Measurements from ENCODE around the gene TBK1.
"Not testable (repeated sequence)": the region's sequence is repeated elsewhere in the genome, so short reads cannot be mapped to it uniquely, and the experiment has no call there.

Gene TBK1

DNA sequence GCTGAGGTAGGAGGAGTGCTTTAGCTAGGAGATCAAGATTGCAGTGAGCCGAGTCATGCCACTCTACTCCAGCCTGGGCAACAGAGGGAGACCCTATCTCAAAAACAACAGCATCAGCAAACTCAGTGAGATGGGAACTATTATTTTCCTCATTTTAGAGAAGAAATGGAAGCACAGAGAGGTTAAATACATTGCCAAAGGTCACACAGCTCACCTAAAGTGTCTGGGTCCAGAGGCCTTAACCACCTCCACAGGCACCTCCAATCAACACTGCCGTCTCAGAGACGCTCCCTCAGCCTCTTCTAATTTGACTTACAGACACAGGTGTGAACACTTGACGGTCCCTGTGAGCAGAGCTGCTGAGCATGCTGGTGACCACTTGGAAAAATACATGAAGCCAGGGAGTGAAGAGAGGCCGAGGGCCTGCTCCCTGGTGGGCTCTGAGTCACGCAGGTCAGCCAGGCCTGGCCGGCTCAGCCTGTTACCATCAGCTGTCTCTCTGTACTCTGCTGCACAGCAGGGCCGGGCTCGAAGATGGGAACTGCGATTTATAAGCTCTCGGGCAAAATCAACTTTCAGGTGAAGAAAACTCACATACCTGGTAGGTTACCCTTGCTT is 80.9 kb downstream of the TBK1 start:
- Histone ChIP-seq H3K9ac (ENCODE audit: low read depth in 1 of 2, low read length in 2 of 2) (no peak overlapping the region), H3K27me3 (ENCODE audit: control insufficient read depth in 1 of 2, insufficient read depth in 2 of 2, low read length in 2 of 2) (no peaks in the 10 kb centered on the region), H3K36me3 (ENCODE audit: control insufficient read depth in 1 of 2, insufficient read depth in 2 of 2, low read length in 2 of 2) (no peaks in the 10 kb centered on the region), H3K4me1 (ENCODE audit: control insufficient read depth in 1 of 2, insufficient read depth in 2 of 2, low read length in 2 of 2) (no peaks in the 10 kb centered on the region), H3K9me3 (ENCODE audit: control insufficient read depth in 1 of 2, low read length in 2 of 2) (no peaks in the 10 kb centered on the region), H3K27ac (ENCODE audit: low read depth, low read length) (no peak overlapping the region), H3K4me3 (ENCODE audit: low read depth in 1 of 2, low read length in 2 of 2) (no peak overlapping the region)

DNA sequence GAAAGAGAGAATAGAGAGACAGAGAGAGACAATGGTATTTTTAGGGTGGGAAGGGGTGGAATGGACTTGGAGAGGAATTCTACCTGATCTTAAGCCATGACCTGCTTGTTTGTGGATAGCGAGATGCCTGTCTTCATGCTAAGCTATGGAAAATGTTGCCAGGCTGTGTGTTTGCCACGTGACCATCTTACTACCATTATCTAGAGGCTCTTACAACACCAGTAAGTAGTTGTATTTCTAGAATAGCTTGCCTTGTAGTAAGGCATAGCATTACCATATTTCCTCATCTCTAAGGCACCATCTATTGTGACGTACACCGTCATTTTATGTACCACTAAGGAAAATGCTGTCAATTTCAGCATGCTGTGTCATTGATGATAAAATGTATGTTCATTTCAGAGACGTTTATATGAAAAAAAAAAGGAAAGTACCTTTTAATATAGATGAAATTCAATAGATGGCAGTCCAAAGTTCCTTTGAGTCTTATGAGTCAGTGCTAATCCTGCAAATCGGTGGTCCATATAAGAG is 82.8 kb downstream of the TBK1 start:
- no peak overlapping the region for H3K9ac ChIP-seq (ENCODE audit: low read depth in 1 of 2, low read length in 2 of 2)
- H3K27ac ChIP-seq (ENCODE audit: low read depth, low read length) = no peak overlapping the region
- no peaks in the 10 kb centered on the region for H3K4me1 ChIP-seq (ENCODE audit: control insufficient read depth in 1 of 2, insufficient read depth in 2 of 2, low read length in 2 of 2)
- no peaks in the 10 kb centered on the region for H3K36me3 ChIP-seq (ENCODE audit: control insufficient read depth in 1 of 2, insufficient read depth in 2 of 2, low read length in 2 of 2)
- no peaks in the 10 kb centered on the region for H3K9me3 ChIP-seq (ENCODE audit: control insufficient read depth in 1 of 2, low read length in 2 of 2)
- H3K27me3 ChIP-seq (ENCODE audit: control insufficient read depth in 1 of 2, insufficient read depth in 2 of 2, low read length in 2 of 2) = no peaks in the 10 kb centered on the region
- no peak overlapping the region for H3K4me3 ChIP-seq (ENCODE audit: low read depth in 1 of 2, low read length in 2 of 2)

DNA sequence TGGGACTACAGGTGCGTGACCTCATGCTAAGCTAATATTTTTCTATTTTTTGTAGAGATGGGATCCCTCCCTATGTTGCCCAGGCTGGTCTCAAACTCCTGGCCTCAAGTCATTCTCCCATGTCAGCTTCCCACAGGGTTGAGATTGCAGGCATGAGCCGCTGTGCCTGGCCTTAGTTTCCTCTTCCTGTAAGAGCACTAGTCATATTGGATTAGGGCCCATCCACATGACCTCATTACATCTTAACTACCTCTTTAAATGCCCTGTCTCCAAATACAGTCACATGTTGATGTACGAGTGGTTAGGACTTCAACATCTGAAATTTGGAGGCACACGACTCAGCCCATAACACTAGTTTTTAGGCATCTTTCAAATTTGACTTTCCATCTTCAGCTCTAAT is 86.2 kb downstream of the TBK1 start:
- H3K4me1 ChIP-seq (ENCODE audit: control insufficient read depth in 1 of 2, insufficient read depth in 2 of 2, low read length in 2 of 2) = no peaks in the 10 kb centered on the region
- H3K9me3 ChIP-seq (ENCODE audit: control insufficient read depth in 1 of 2, low read length in 2 of 2) = no peaks in the 10 kb centered on the region
- no peaks in the 10 kb centered on the region for H3K27me3 ChIP-seq (ENCODE audit: control insufficient read depth in 1 of 2, insufficient read depth in 2 of 2, low read length in 2 of 2)
- no peaks in the 10 kb centered on the region for H3K36me3 ChIP-seq (ENCODE audit: control insufficient read depth in 1 of 2, insufficient read depth in 2 of 2, low read length in 2 of 2)
- no peak overlapping the region for H3K4me3 ChIP-seq (ENCODE audit: low read depth in 1 of 2, low read length in 2 of 2)
- no peak overlapping the region for H3K27ac ChIP-seq (ENCODE audit: low read depth, low read length)
- H3K9ac ChIP-seq (ENCODE audit: low read depth in 1 of 2, low read length in 2 of 2) = no peak overlapping the region

DNA sequence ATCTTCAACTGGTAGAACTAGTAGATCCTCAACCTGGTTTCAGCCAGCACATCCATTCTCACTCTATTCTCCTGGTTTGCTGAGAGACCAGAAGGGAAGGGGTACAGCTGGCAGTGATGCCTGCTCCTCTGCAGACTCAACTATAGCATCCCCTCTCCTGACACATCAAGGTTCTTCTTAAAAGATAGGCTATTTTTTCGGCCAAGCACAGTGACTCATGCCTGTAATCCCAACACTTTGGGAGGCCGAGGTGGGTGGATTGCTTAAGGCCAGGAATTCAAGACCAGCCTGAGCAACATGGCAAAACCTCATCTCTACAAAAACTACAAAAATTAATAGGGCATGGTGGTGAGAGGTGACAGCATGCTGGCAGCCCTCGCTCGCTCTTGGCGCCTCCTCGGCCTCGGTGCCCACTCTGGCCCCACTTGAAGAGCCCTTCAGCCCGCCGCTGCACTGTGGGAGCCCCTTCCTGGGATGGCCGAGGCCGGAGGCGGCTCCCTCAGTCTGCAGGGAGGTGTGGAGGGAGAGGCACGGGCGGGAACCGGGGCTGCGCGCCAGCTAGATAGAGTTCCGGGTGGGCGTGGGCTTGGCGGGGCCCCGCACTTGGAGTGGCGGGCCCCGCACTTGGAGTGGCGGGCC is 90.6 kb downstream of the TBK1 start:
- H3K27me3 ChIP-seq (ENCODE audit: control insufficient read depth in 1 of 2, insufficient read depth in 2 of 2, low read length in 2 of 2); H3K4me1 ChIP-seq (ENCODE audit: control insufficient read depth in 1 of 2, insufficient read depth in 2 of 2, low read length in 2 of 2); H3K36me3 ChIP-seq (ENCODE audit: control insufficient read depth in 1 of 2, insufficient read depth in 2 of 2, low read length in 2 of 2); H3K27ac ChIP-seq (ENCODE audit: low read depth, low read length); H3K4me3 ChIP-seq (ENCODE audit: low read depth in 1 of 2, low read length in 2 of 2); H3K9ac ChIP-seq (ENCODE audit: low read depth in 1 of 2, low read length in 2 of 2); H3K9me3 ChIP-seq (ENCODE audit: control insufficient read depth in 1 of 2, low read length in 2 of 2): not testable (repeated sequence)

DNA sequence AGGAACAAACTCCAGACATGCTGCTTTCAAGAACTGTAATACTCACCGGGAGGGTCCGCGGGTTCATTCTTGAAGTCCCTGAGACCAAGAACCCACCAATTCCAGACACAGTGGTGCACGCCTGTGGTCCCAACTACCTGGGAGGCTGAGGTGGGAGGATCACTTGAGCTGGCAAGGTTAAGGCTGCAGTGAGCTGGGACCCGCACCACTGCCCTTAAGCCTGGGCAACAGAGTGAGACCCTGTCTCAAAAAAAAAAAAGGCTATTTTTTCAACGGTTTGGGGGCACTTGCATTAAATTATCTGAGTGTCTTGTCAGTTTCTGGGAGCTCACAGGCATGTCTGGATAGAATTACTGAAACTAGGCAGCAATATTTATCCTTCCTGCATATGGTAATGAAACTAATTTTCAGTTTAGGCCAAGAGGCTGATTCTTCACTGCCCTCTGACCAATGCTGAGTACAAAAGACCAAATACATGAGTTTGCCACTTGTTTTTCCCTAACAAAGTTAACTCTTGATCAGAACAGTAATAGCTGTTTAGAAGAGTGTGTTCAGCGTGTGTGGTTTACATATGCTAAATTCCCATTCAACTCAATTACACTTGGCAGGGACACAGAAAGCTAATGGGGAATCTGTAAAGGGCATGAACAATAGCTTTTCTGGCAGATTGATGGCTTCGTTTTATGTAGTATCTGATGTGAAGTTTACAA is 92.6 kb downstream of the TBK1 start:
- H3K27ac ChIP-seq (ENCODE audit: low read depth, low read length) = no peak overlapping the region
- H3K4me3 ChIP-seq (ENCODE audit: low read depth in 1 of 2, low read length in 2 of 2) = no peak overlapping the region
- no peak overlapping the region for H3K9ac ChIP-seq (ENCODE audit: low read depth in 1 of 2, low read length in 2 of 2)
- H3K27me3 ChIP-seq (ENCODE audit: control insufficient read depth in 1 of 2, insufficient read depth in 2 of 2, low read length in 2 of 2) = no peaks in the 10 kb centered on the region
- no peaks in the 10 kb centered on the region for H3K4me1 ChIP-seq (ENCODE audit: control insufficient read depth in 1 of 2, insufficient read depth in 2 of 2, low read length in 2 of 2)
- H3K36me3 ChIP-seq (ENCODE audit: control insufficient read depth in 1 of 2, insufficient read depth in 2 of 2, low read length in 2 of 2) = no peaks in the 10 kb centered on the region
- no peaks in the 10 kb centered on the region for H3K9me3 ChIP-seq (ENCODE audit: control insufficient read depth in 1 of 2, low read length in 2 of 2)

DNA sequence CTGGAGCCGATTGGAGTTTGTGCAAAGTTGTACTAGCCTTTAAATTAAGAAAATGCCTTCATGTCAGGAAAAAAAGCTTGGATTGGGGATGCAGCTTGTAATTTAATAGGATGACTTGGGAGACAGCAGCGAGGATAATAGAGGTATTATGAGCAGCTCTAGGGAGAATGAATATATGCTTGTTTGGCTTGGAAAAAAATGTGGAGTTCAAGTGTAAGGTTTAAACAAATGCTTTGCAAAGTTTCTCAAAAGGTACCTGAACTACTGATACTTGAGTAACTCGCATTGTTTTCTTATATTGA is 93.1 kb downstream of the TBK1 start:
- Histone ChIP-seq H3K27ac (ENCODE audit: low read depth, low read length) (no peak overlapping the region), H3K36me3 (ENCODE audit: control insufficient read depth in 1 of 2, insufficient read depth in 2 of 2, low read length in 2 of 2) (no peaks in the 10 kb centered on the region), H3K9me3 (ENCODE audit: control insufficient read depth in 1 of 2, low read length in 2 of 2) (no peaks in the 10 kb centered on the region), H3K9ac (ENCODE audit: low read depth in 1 of 2, low read length in 2 of 2) (no peak overlapping the region), H3K4me1 (ENCODE audit: control insufficient read depth in 1 of 2, insufficient read depth in 2 of 2, low read length in 2 of 2) (peaks cover 0 to 4% of the 10 kb centered on the region in 2 donors), H3K27me3 (ENCODE audit: control insufficient read depth in 1 of 2, insufficient read depth in 2 of 2, low read length in 2 of 2) (no peaks in the 10 kb centered on the region), H3K4me3 (ENCODE audit: low read depth in 1 of 2, low read length in 2 of 2) (no peak overlapping the region)

DNA sequence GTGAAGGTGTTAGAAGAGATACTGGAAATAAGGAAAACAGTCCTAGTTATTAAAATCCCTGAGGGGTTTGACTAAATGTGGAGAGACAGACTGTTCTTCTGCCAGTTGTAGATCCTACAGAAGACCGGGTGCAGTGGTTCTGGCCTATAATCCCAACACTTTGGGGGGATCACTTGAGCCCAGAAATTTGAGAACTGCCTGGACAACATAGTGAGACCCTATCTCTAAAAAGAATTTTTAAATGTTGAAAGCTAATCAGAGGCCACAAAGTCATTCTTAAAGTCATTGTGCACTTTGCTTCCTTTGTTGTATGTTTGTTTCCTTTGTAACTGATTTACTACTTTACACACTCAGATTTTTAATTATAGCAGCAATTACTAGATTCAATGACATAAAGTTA is 97.2 kb downstream of the TBK1 start:
- Histone ChIP-seq H3K9ac (ENCODE audit: low read depth in 1 of 2, low read length in 2 of 2) (no peak overlapping the region), H3K9me3 (ENCODE audit: control insufficient read depth in 1 of 2, low read length in 2 of 2) (no peaks in the 10 kb centered on the region), H3K4me1 (ENCODE audit: control insufficient read depth in 1 of 2, insufficient read depth in 2 of 2, low read length in 2 of 2) (peaks cover 0 to 4% of the 10 kb centered on the region in 2 donors), H3K27me3 (ENCODE audit: control insufficient read depth in 1 of 2, insufficient read depth in 2 of 2, low read length in 2 of 2) (no peaks in the 10 kb centered on the region), H3K36me3 (ENCODE audit: control insufficient read depth in 1 of 2, insufficient read depth in 2 of 2, low read length in 2 of 2) (no peaks in the 10 kb centered on the region), H3K4me3 (ENCODE audit: low read depth in 1 of 2, low read length in 2 of 2) (no peak overlapping the region), H3K27ac (ENCODE audit: low read depth, low read length) (no peak overlapping the region)

DNA sequence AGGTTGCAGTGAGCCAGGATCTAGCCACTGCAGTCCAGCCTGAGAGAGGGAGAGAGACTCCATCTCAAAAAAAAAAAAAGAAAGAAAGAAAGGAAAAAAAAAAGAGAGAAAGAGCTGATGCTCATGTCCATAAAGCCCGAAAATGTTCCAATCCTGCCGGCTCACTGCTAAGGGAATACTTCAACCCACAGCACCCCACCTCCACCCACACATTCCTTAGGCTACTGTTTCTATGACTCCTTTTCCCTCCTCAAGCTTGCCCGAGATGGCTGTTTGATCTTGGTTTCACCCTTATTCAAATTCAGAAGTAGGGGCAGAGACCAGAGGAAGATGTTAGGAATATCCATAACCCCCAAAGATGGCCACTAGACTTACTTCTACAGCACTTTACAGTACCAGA is 98.8 kb downstream of the TBK1 start:
- Histone ChIP-seq H3K27me3 (ENCODE audit: control insufficient read depth in 1 of 2, insufficient read depth in 2 of 2, low read length in 2 of 2) (no peaks in the 10 kb centered on the region), H3K4me1 (ENCODE audit: control insufficient read depth in 1 of 2, insufficient read depth in 2 of 2, low read length in 2 of 2) (peaks cover 0 to 4% of the 10 kb centered on the region in 2 donors), H3K4me3 (ENCODE audit: low read depth in 1 of 2, low read length in 2 of 2) (no peak overlapping the region), H3K9ac (ENCODE audit: low read depth in 1 of 2, low read length in 2 of 2) (no peak overlapping the region), H3K27ac (ENCODE audit: low read depth, low read length) (no peak overlapping the region), H3K9me3 (ENCODE audit: control insufficient read depth in 1 of 2, low read length in 2 of 2) (no peaks in the 10 kb centered on the region), H3K36me3 (ENCODE audit: control insufficient read depth in 1 of 2, insufficient read depth in 2 of 2, low read length in 2 of 2) (no peaks in the 10 kb centered on the region)

DNA sequence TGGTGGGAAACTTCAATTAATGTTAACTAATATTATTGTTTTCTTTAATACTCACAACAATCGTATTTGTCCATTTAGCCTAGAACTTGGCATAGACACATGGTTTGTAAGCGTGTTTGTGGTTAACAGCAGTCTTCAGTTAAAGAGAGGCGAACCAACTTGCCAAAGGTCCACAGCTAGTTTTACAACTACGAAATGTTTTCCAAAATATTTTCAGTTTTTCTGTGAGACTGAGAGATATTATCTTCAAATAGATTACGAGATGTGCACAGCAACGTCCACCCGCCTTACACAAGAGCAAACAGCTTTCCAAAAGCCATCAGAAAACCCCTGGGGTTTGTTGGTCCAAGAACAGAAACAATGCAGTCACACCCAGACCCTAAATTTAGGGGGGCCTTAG is 99.8 kb downstream of the TBK1 start:
- no peak overlapping the region for H3K27ac ChIP-seq (ENCODE audit: low read depth, low read length)
- no peak overlapping the region for H3K4me3 ChIP-seq (ENCODE audit: low read depth in 1 of 2, low read length in 2 of 2)
- no peaks in the 10 kb centered on the region for H3K36me3 ChIP-seq (ENCODE audit: control insufficient read depth in 1 of 2, insufficient read depth in 2 of 2, low read length in 2 of 2)
- peaks cover 0 to 4% of the 10 kb centered on the region in 2 donors for H3K4me1 ChIP-seq (ENCODE audit: control insufficient read depth in 1 of 2, insufficient read depth in 2 of 2, low read length in 2 of 2)
- H3K9me3 ChIP-seq (ENCODE audit: control insufficient read depth in 1 of 2, low read length in 2 of 2) = no peaks in the 10 kb centered on the region
- H3K27me3 ChIP-seq (ENCODE audit: control insufficient read depth in 1 of 2, insufficient read depth in 2 of 2, low read length in 2 of 2) = no peaks in the 10 kb centered on the region
- no peak overlapping the region for H3K9ac ChIP-seq (ENCODE audit: low read depth in 1 of 2, low read length in 2 of 2)

All from duodenal mucosa (tissue), 2 donors.